Measurements from ENCODE around the gene PADI3. TPM values are rescaled to one million over a fixed set of nuclear protein-coding genes. Genes with fewer than 3 reads are reported as not detected.

PADI3 gene
- polyA plus RNA-seq, 1 of the 3 experiments (the other 2 are of a cell fraction): 0.30 TPM

DNA sequence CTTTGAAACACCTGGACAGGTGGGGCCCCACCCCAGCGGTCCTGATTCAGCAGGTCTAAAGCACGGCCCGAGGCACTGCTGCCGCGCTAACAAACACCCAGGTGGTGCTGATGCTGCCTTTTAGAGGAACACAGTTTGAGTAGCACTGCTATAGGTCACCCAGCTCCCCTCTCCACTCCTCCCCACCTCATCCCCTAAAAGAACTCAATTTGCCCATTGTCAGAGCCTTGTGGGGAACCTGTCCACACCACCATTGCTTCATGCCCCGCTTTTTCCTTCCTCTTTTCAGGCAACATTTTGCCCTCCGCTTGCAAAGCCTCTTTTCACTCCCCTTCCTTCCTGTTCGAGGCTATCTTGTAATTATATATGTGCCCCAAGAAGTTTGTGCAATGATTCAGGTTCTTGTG lies 32.9 kb downstream of the PADI3 start:
- Histone ChIP-seq H3K4me1 (ENCODE audit: control insufficient read depth in 1 of 2, insufficient read depth in 2 of 2, low read depth in 1 of 2, low read length in 1 of 2) (peaks cover 0 to 1% of the 10 kb centered on the region in 2 experiments; a peak in 1 of 4 replicates), H3K9me3 (no peaks in the 10 kb centered on the region), H2AFZ (ENCODE audit: low read depth) (no peak overlapping the region), H4K20me1 (ENCODE audit: insufficient read depth) (no peaks in the 10 kb centered on the region), H3K4me2 (no peak overlapping the region), H3K27me3 (ENCODE audit: insufficient read depth) (peaks cover 11% of the 10 kb centered on the region; the same call in 1 of the 2 replicates), H3K4me3 (ENCODE audit: low read depth in 2 of 2, low read length in 1 of 2) (no peak overlapping the region), H3K9ac (no peak overlapping the region), H3K36me3 (replicated peaks in 1 of 2; ENCODE audit: control insufficient read depth in 1 of 2, insufficient read depth in 2 of 2, low read length in 1 of 2) (no peaks in the 10 kb centered on the region), H3F3A (replicated peaks; ENCODE audit: insufficient read depth) (no peaks in the 10 kb centered on the region), H3K79me2 (ENCODE audit: insufficient read depth) (no peaks in the 10 kb centered on the region), H3K27ac (ENCODE audit: low read depth in 2 of 2, low read length in 1 of 2) (no peak overlapping the region), H3K9me2 (no peaks in the 10 kb centered on the region)
- POLR2A ChIA-PET: no interaction called here
- CTCF ChIA-PET: interaction anchor here (1.2 to 3.3 kb wide), 3 partner anchors 54 to 156 kb away, joined by 4 to 9 read pairs (median 7); no protein-coding TSS in a partner anchor
- DNase-seq: no peak
- 56% methylated on average over 3 of the region's 8 CpGs for WGBS (ENCODE audit: low lambda C conversion rate)
- TF ChIP-seq FOSL2 (IDR thresholded peaks at IDR 0.05; ENCODE audit: borderline replicate concordance, low read depth) (no peak), MEF2A (IDR thresholded peaks at IDR 0.05; ENCODE audit: borderline replicate concordance, low read depth) (no peak)

DNA sequence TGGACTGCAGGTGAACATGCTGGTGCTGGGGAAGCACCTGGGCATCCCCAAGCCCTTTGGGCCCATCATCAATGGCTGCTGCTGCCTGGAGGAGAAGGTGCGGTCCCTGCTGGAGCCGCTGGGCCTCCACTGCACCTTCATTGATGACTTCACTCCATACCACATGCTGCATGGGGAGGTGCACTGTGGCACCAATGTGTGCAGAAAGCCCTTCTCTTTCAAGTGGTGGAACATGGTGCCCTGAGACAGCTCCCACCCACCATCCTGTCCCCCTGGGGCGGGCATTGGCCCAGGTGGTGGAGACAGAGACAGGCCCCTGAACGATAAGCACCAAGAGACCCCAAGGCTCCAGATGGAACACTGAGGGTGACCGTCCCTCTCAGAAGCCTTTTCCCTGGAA lies 33.9 kb downstream of the PADI3 start:
- WGBS (ENCODE audit: low lambda C conversion rate): no CpG with 5 or more reads among the region's 5 CpGs

More for the DNA sequence above, 33.9 kb downstream of the PADI3 start:
- CTCF ChIA-PET: interaction anchor here (1.5 to 3.3 kb wide), 2 partner anchors 53 to 157 kb away, joined by 4 to 9 read pairs; no protein-coding TSS in a partner anchor
- no peaks in the 10 kb centered on the region for H3F3A ChIP-seq (replicated peaks; ENCODE audit: insufficient read depth)
- no peak for DNase-seq
- H3K4me2 ChIP-seq: no peak overlapping the region
- no peak for TF ChIP-seq EZH2phosphoT487 (IDR thresholded peaks at IDR 0.05; ENCODE audit: borderline replicate concordance, low read depth)
- TF ChIP-seq, protein P1, sequence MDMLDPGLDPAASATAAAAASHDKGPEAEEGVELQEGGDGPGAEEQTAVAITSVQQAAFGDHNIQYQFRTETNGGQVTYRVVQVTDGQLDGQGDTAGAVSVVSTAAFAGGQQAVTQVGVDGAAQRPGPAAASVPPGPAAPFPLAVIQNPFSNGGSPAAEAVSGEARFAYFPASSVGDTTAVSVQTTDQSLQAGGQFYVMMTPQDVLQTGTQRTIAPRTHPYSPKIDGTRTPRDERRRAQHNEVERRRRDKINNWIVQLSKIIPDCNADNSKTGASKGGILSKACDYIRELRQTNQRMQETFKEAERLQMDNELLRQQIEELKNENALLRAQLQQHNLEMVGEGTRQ (IDR thresholded peaks at IDR 0.05; ENCODE audit: borderline replicate concordance, low read depth, low read length): no peak
- TF ChIP-seq, protein P2, sequence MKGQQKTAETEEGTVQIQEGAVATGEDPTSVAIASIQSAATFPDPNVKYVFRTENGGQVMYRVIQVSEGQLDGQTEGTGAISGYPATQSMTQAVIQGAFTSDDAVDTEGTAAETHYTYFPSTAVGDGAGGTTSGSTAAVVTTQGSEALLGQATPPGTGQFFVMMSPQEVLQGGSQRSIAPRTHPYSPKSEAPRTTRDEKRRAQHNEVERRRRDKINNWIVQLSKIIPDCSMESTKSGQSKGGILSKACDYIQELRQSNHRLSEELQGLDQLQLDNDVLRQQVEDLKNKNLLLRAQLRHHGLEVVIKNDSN (IDR thresholded peaks at IDR 0.05; ENCODE audit: borderline replicate concordance, low read depth): no peak
- TF ChIP-seq SMC3 (IDR thresholded peaks at IDR 0.05; ENCODE audit: low read depth, low read length): no peak
- TF ChIP-seq TCF12 (IDR thresholded peaks at IDR 0.05): no peak
- TF ChIP-seq RXRA (IDR thresholded peaks at IDR 0.05; ENCODE audit: borderline replicate concordance, low read depth): no peak
- no peak for TF ChIP-seq POLR2AphosphoS5 (IDR thresholded peaks at IDR 0.05; ENCODE audit: low read depth, low read length)
- TF ChIP-seq, protein P3, sequence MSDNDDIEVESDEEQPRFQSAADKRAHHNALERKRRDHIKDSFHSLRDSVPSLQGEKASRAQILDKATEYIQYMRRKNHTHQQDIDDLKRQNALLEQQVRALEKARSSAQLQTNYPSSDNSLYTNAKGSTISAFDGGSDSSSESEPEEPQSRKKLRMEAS (IDR thresholded peaks at IDR 0.05; ENCODE audit: low read depth): no peak
- TF ChIP-seq, protein P4, sequence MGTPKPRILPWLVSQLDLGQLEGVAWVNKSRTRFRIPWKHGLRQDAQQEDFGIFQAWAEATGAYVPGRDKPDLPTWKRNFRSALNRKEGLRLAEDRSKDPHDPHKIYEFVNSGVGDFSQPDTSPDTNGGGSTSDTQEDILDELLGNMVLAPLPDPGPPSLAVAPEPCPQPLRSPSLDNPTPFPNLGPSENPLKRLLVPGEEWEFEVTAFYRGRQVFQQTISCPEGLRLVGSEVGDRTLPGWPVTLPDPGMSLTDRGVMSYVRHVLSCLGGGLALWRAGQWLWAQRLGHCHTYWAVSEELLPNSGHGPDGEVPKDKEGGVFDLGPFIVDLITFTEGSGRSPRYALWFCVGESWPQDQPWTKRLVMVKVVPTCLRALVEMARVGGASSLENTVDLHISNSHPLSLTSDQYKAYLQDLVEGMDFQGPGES (IDR thresholded peaks at IDR 0.05; ENCODE audit: low read depth, low read length): no peak
- no peak for TF ChIP-seq ELF1 (IDR thresholded peaks at IDR 0.05)
- TF ChIP-seq TAF1 (IDR thresholded peaks at IDR 0.05; ENCODE audit: borderline replicate concordance, low read depth, low read length): no peak
- no peak for TF ChIP-seq FOXM1 (IDR thresholded peaks at IDR 0.05; ENCODE audit: low read depth)
- TF ChIP-seq MXI1 (IDR thresholded peaks at IDR 0.05; ENCODE audit: low read depth, low read length): no peak
- TF ChIP-seq NRF1 (IDR thresholded peaks at IDR 0.05; ENCODE audit: low read depth, low read length): no peak
- TF ChIP-seq MEF2A (IDR thresholded peaks at IDR 0.05; ENCODE audit: borderline replicate concordance, low read depth): no peak
- TF ChIP-seq GATA2 (CRISPR knock-in tag; IDR thresholded peaks at IDR 0.05): no peak
- no peak overlapping the region for H3K9ac ChIP-seq
- H3K27ac ChIP-seq (ENCODE audit: low read depth in 2 of 2, low read length in 1 of 2): no peak overlapping the region
- POLR2A ChIA-PET: no interaction called here
- no peaks in the 10 kb centered on the region for H3K9me3 ChIP-seq
- no peaks in the 10 kb centered on the region for H3K9me2 ChIP-seq
- H3K36me3 ChIP-seq (replicated peaks in 1 of 2; ENCODE audit: control insufficient read depth in 1 of 2, insufficient read depth in 2 of 2, low read length in 1 of 2): no peaks in the 10 kb centered on the region
- no peak overlapping the region for H3K4me3 ChIP-seq (ENCODE audit: low read depth in 2 of 2, low read length in 1 of 2)
- no peaks in the 10 kb centered on the region; a peak in 1 of 4 replicates for H3K4me1 ChIP-seq (ENCODE audit: control insufficient read depth in 1 of 2, insufficient read depth in 2 of 2, low read depth in 1 of 2, low read length in 1 of 2)
- no peaks in the 10 kb centered on the region for H4K20me1 ChIP-seq (ENCODE audit: insufficient read depth)
- no peaks in the 10 kb centered on the region for H3K79me2 ChIP-seq (ENCODE audit: insufficient read depth)
- peaks cover 11% of the 10 kb centered on the region; the same call in 1 of the 2 replicates for H3K27me3 ChIP-seq (ENCODE audit: insufficient read depth)
- no peak overlapping the region for H2AFZ ChIP-seq (ENCODE audit: low read depth)
